KBM-7 (cell line): ENCODE measurements around the gene SSBP2.
"Not testable (repeated sequence)": the region's sequence is repeated elsewhere in the genome, so short reads cannot be mapped to it uniquely, and the experiment has no call there.

Experiments
- DNase-seq: peaks from one replicate; pipeline ENCODE4 v3.0.0-alpha.2; 2015
- in situ Hi-C: fragments of 300-500 bp; cut with MboI; formaldehyde crosslinking; loops from 2 replicates; pipeline ENCODE4 v1.14.3; 2020; ENCODE audit warnings: low sequenced_read_pairs, low pct_unique_long_range_greater_than_20kb, mixed read lengths

SSBP2 gene

DNA sequence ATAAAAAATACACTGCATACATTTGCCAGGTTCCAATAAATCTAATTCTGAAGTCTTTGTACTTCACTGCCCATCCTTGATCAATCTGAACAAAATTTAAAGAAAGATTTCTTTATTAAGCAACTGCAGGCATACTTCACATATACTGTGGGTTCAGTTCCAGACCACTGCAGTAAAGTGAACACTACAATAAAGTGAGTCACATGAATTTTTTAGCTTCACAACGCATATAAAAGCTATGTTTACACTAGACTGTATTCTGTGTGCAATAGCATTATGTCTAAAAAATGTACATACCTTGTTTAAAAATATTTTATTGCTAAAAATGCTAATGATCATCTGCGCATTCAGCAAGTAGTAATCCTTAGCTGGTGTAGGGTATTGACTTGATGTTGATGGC is 52.1 kb downstream of the SSBP2 start:
- DNase-seq = no peak
- in situ Hi-C loops = no loop called here

DNA sequence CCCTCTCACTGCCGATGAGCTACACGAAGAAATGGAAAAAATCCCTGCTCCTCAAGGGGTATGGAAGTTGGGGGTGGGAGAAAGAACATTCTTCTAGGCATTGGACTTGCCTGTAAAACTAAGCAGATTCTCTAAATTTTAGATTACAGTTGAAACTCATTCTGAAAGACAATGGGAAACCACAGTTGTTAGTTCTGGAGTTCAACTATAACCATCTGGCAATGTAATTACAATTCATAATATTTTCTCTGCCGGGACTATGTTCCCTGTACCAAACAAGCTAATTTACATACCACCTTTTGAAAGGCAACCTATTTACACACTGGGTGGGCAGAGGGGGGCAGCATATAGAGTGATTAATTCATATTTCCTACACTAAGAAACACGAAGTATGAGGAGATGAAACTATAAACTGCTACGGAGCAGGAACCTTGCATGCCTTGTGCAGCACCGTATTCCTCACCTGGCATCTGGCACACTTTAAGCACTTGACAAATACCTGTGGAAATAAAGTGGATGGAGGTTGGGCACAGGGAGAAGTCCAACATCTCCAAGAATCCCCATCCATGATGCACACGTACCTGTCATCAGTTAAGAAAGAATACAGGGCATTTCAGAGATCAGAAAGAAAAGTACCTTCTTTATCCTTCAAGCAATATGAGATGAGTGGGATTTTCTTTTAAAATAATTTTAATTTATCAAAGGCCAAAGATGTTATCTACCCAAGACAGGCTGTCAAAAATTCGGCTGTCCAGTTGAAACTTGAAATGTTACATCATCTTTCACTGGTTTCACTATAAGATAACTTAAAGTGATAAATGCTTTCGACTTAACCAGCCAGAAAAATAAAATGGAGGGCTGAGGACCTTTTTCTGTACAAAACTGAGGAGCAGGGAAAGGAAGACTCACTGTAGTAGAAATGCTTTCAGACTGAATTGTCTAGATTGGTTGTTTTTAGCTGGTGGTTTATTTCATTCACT is 54.2 kb downstream of the SSBP2 start:
- no peak for DNase-seq
- in situ Hi-C loops = no loop called here

DNA sequence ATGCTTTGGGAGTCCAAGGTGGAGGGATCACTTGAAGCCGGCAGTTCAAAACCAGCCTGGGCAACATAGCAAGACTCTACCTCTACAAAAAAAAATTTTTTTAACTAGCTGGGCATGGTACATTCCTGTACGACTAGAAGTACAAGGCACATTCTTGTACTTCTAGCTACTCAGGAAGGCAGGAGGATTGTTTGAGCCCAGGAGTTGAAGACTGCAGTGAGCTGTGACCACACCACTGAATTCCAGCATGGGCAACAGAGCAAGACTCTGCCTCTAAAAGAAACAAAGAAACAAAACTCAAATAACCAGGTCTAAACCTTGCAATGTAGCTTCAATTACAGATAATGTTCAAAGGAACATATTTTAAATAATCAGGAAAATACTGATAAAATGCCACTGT is 56.2 kb downstream of the SSBP2 start:
- DNase-seq = no peak
- in situ Hi-C loops = no loop called here

DNA sequence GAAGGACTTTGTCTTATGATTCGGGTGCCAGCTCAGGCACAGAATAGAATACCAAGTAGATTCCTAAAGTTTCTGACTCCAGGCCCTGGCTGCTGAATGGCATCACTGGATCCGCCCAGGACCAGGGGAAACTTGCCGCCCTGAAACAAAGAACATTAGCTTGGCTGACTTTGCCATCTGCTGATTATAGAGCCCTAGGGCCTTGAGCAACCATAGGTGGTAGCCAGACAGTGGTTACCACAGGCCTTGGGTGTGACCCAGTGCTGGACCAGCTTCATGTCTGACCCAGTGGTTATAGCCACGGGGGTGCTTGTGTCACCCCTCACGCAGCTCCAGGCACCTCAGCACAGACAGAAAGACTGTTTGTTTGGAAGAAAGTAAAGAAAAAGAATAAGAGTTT is 62.7 kb downstream of the SSBP2 start:
- no peak for DNase-seq
- in situ Hi-C loops = no loop called here

DNA sequence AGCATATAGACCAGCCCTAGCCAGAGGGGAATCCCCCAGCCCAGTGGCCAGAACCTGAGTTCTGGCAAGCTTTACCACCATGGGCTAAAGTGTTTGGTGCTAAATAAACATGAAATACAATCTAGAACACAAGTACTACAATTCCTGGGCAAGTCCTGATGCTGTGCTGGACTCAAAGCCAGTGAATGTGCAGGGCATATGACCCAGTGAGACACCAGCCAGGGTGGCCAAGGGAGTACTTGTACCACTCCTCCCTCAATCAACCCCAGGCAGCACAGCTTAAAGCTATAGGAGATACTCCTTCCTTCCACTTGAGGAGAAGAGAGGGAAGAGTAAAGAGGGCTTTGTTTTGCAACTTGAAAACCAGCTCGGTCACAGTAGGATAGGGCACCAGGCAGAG is 63.6 kb downstream of the SSBP2 start:
- in situ Hi-C loops = no loop called here
- DNase-seq = no peak

DNA sequence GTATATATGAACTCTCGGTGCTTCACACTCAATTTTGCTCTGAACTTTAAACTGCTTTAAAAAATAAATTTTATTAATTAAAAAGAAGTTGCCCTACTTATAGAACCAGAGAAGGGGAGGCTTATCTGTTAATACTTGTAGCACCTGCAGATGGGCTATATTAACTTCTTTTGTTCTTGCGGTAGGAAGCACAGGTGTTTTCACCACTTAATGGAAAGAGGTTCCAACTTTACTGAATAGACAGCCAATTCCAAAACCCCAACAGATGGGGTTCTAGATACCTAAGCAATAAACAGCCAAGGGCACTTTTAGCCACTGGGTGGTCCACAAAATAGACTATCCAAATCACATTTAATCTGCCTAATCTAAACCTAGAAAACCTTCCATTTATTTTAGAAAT is 65.4 kb downstream of the SSBP2 start:
- no peak for DNase-seq
- in situ Hi-C loops = no loop called here

DNA sequence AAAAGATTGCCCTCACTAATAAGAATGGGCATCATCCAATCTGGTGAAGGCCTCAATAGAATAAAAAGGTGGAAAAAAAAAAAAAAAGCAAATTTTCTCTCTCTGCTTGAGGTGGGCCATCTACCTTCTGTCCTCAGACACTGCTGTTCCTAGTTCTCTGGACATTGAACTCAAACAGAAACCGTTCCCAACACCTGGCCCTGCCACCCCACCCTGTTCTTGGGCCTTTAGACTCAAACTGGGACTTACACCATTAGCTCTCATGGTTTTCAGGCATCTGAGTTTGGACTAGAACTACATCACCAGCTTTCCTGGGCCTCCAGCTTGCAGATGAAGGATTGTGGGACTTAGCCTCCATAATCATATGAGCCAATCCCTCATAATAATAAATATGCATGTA is 71.0 kb downstream of the SSBP2 start:
- in situ Hi-C loops = no loop called here

DNA sequence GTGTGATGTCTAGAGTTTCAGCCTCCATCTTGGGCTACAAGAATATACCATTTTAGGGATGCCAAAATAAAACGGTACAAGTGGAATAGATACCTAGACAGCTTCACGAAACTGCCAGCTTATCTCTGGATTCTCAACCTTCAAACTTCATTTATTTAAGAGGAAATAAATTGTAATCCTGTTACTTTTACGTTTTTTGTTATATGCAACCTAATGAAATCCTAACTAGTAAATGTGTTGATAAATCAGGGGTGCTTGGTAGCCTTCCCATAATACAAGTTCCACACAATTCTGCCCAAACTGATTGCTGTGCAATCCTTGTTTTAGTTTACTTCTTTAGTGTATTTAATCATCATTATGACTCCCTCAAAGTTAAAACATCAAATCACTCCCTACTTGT is 75.5 kb downstream of the SSBP2 start:
- no peak for DNase-seq
- in situ Hi-C loops = no loop called here

More for the DNA sequence above, 71.0 kb downstream of the SSBP2 start:
- no peak for DNase-seq

DNA sequence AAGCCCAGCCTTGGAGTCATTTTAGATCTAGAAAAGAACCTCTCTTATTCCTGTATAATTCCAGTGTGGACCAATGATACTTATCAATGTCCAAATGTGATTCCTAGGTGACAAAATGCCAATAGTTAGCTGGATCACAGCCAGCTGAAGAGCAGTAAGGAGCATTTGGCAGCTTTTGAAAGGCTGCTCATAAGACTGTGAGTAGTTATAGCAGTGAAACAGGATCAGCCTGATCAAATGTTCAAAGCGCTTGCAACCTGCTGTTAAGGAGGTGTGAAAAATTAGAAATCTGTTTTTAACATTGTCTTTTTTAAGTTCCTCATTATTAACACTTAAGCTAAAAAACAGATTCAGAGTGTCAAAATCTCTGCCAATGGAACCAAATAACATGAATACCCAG is 85.1 kb downstream of the SSBP2 start:
- in situ Hi-C loops = no loop called here
- no peak for DNase-seq

DNA sequence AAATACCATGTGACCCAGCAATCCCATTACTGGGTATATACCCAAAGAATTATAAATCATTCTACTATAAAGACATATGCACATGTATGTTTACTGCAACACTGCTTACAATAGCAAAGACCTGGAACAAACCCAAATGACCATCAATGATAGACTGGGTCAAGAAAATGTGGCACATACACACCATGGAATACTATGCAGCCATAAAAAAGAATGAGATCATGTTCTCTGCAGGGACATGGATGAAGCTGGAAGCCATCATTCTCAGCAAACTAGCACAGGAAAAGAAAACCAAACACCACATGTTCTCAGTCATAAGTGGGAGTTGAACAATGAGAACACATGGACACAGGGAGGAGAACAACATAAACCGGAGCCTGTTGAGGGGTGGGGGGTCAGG is 90.3 kb downstream of the SSBP2 start:
- in situ Hi-C loops, DNase-seq: not testable (repeated sequence)

DNA sequence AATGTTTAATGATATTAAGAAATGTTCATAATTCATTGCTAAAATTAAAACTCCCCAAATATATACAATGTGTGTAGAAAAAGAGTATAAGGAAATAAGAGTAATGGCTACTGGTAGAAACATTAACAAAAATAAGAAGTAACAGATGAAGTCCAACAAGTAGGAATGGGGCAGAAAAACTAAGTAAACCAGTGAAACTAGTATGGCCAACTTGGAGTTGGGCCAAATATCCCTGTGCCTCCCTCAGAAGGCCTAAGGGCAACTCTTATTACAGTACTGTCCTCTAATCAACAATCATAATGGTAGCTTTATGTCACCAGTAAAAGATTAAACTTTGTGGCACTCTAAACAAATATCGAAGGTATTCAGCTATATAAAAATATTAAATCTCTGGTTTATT is 93.5 kb downstream of the SSBP2 start:
- in situ Hi-C loops = no loop called here
- DNase-seq = no peak

DNA sequence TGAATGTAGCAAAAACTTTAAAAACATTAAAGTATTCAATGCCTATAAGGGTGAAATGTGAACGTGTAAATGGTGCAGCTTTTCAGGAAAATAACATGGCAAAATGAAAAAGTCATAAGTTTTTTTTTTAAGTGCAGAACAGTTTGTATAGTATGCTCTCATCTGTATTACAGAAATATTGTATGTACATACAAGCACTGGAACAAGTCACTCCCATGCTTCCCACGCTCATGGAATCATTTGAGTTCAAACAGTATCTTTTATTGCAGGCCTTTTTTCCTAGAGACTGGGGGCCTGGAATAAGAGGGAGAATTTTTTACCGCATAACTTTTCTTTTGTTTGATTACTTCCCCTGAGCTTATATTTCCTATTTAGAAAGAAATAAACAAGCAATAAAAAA is 94.1 kb downstream of the SSBP2 start:
- DNase-seq = no peak
- in situ Hi-C loops = no loop called here

DNA sequence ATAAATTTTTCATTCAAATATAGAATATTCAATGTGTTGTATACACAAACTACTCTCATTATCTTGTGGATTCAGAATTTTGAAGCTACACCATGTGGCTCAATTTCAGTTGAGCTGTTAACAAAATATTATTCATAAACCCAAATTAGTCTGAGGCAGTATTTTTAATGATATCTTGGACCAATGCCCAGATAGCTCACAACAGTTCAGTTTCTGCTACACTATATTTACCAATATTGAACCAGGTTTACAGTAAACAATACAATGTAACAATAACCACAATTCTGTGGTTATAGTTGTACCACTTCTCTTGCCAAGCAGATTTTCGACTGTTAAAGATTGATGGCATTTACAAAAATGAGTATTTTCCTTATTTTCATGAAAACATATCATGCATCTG is 99.9 kb downstream of the SSBP2 start:
- DNase-seq = no peak
- in situ Hi-C loops = no loop called here

DNA sequence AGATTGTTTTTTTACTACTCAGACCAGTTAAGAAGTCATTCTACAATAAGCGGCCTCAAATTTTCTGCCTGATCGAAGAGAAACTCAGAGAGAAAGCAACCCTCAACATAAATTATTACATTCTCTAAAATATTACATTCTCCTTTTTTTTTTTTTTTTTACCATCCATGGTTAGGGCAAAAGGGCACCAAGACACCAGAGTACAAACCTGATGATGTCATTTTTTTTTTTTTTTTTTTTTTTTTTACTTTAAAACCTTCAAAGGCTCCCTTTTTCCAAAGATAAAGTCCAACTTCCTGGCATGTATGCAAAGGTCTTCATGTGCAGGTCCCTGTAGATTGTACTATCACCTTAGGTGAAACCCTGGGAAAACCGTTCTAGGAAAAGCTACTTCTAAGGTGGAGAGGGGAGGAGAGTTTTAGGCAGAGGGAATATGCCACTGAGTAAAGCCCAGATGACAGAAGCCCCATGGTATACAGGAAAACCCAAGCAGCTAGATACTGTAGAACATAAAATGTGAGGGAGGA is 104.4 kb downstream of the SSBP2 start:
- DNase-seq = no peak
- in situ Hi-C loops = no loop called here

DNA sequence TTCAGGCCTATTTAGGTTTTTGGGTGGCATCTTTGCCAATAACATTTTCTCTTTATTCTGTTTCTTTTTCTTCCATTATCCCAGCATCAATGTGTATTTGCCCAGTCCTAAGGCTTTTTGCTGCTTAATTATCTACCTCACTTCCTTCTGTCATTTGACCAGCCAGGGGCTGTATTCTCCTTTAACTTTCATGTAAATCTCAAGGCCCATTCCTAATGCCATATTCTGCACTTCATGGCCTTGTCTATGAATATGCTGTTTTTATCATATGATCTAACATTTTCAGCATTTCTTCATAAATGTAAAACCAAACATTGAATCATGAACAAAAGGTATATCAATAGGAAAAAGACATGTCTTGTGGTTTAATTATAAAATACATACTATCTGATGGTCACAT is 108.7 kb downstream of the SSBP2 start:
- in situ Hi-C loops = no loop called here
- DNase-seq = no peak

DNA sequence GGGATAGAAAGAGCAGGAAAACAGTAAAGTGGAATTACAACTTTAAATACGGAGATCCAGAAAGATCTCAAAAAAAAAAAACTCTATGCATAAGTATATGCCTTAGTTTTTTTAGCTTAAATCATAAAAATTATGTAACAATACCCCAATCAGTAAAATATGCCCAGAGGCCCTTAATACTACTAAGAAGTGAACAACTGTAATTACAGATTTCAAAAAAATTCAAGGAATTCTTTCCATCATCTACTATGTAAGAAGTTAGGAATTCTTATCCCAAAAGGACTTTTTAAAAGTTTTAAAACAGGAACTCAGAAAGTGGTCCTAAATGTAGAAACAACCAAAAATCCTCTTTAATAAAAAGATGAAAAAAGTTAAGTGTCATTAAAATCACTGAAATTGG is 111.3 kb downstream of the SSBP2 start:
- in situ Hi-C loops = no loop called here
- DNase-seq = no peak

DNA sequence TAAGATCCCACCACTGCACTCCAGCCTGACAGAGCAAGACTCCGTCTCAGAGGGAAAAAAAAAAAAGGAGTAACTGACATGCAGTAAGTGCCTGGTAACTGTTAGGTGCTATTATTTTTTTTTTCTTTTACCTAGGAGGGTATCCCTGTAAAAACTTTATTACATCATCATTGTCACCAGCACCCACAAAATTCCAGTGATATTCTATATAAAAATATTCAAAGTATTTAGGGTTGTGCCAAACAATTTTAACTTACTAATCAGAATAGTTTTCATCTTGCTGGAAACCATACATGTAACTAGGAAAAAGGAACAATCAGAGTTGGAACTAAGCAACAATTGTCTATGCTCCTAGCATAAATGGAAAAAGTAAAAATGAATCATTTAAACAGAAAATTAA is 112.4 kb downstream of the SSBP2 start:
- in situ Hi-C loops = no loop called here
- no peak for DNase-seq

DNA sequence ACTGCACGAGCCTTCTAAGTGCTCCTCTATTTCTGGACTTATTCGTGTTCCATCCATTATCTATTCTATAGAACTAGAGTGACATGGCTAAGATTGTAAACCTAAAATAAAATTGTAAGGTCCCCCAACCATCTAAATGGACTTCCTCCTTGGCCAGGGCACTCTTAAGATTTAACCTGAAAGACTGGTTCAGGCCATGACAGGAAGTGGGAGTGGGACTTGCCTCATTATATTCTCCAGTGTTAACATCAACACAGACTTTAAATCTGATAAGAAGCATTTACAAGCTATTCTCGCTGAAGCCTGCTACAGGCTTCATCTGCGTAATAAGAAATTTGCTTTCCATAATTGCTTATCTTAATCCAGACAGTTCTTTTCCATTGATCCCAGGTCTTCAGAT is 117.0 kb downstream of the SSBP2 start:
- in situ Hi-C loops = no loop called here
- DNase-seq = peak; percentile 82

DNA sequence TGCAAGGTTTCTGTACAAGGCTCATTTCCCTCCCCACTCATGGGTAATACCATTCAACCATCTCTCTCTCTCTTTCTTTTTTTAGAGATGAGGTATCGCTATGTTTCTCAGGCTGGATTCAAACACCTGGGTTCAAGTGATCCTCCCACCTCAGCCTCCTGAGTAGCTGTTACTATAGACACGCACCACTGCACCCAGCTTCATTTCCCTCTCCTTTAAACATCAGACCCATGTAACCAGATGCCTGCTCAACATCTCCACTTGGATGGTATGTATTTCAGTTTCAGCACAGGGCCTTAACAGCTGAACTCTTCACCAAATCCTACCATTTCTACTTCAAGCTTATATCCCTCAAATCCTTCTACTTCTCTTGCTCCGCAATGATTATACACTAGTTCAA is 117.4 kb downstream of the SSBP2 start:
- DNase-seq = peak; percentile 64
- in situ Hi-C loops = no loop called here

DNA sequence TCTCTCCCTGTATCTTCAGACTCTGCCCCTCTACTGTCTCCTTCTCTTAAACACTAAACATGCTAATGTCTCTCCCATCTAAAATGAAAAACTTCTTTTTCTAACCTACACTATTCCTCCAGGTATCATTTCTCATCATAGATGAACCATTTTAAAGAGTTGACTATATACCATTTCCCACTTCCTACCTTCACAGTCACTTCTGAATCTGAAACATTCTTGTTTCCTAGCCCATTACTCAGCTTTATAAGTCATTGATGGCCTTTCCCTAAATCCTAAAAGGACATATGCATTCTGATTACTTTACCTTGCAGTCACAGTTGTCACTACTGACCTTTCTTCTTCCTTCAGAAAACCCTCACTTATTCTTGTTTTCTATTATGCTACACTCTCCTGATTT is 118.2 kb downstream of the SSBP2 start:
- in situ Hi-C loops = no loop called here
- DNase-seq = no peak

DNA sequence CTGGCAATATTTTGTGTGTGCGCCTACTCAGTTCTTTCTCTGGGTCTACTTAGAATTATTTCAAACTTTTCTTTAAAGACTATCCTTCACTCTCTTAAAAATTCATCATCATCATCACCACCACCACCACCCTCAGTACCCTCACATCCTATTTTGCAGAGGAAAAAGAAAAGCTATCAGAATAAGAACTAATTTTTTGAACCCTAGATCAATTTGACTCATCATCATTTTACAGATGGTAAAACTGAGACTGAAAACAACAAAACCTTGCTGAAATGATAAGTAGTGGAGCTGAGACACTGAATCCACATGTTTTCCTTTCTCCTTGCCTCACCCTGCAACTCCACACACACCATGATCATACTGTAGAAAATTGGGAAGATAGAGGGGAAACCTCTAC is 119.3 kb downstream of the SSBP2 start:
- DNase-seq = no peak
- in situ Hi-C loops = no loop called here
